ENCODE data around the gene CLSTN1.
A peak's percentile ranks its signal among the peaks of the same experiment; 100 is the strongest.
"Not testable (repeated sequence)": the region's sequence is repeated elsewhere in the genome, so short reads cannot be mapped to it uniquely, and the experiment has no call there.

The CLSTN1 gene

DNA sequence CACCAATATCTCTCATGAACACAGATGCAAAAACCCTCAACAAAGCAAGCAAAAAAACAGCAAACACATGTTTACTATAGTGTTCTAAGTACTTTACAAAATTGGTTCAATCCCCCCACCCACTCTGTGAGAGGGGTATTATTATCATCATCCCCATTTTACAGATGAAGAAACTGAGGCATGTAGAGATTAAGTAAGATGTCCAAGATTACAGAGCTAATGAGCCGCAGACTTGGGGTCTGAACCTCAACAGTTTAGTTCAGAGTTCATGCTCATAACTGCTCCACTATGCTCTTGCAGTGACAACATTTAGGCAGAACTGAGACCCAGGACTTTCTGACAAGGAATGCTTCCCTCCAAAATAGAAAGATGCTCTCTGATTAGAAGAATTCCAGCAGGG lies 21.9 kb downstream of the CLSTN1 start:
- FAIRE-seq = no peak
- DNase-seq (ENCODE audit: insufficient read length, low spot score) = no peak

DNA sequence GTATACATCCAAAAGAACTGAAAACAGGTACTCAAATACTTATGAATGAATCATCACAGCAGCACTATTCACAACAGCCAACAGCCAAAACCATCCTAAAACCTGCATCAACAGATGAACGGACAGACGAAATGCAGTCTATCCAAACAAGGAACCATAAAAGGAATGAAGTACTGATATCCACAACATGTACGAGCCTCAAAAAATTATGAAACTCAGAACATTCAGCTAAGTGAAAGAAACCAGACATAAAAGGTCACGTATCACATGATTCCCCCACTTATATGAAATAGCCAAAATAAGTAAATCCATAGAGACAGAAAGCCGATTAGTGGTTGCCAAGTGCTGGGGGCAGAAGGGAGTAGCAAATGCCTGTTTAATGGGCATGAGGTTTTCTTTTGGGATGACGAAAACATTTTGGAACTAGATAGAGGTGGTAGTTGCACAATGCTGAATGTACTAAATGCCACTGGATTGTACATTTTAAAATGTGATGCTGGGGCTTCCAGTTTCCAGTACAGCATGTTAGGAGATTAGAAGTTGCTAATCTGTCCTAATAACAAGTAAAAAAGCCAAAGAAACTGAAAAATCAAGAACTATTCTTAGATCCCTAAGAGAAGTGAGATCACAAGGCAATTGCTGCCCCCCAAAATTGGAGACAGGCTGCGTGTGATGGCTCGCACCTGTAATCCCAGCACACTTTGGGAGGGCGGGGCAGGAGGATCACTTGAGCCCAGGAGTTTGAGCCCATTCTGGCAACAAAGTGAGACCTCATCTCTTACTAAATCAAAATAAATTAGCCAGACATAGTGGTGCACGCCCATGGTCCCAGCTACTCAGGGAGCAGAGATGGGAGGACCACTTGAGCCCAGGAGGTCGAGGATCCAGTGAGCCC lies 25.3 kb downstream of the CLSTN1 start:
- no peak for DNase-seq (ENCODE audit: insufficient read length, low spot score)
- FAIRE-seq = no peak

DNA sequence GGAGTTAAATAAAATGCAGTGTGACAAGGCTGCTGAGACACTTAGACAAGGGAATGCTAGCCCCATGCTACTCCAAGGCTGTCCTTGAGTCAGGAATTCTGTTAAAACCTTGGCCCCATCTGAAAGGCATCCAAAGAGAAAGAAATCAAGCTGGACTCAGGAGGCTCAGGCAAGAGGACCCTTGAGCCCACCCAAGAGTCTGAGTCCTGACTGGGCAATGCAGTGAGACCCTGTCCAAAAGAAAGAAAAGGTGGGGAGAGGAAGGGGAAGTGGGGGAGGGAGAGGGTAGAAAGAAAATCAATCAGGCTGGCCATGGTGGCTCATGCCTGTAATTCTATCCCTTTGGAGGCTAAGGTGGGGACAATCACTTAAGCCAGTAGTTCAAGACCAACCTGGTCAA lies 26.7 kb downstream of the CLSTN1 start:
- no peak for FAIRE-seq

DNA sequence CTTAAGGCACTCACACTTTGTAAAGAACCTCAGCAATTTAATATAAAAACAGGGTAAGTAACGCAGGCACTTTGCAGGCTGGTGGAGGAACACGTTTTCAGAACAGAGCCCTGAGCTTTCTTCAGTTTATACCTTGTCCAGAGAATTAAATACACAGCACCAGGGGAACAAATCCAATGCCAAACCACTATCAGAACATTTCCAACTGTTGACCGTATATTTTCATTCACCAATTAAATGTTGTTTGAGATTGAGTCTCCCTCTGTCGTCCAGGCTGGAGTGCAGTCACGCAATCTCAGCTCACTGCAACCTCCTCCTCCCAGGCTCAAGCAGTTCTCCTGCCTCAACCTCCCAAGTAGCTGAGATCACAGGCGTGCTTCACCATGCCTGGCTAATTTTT lies 29.7 kb downstream of the CLSTN1 start:
- DNase-seq (ENCODE audit: insufficient read length, low spot score) (no peak), FAIRE-seq (no peak)

More for the DNA sequence above, 26.7 kb downstream of the CLSTN1 start:
- no peak for DNase-seq (ENCODE audit: insufficient read length, low spot score)

DNA sequence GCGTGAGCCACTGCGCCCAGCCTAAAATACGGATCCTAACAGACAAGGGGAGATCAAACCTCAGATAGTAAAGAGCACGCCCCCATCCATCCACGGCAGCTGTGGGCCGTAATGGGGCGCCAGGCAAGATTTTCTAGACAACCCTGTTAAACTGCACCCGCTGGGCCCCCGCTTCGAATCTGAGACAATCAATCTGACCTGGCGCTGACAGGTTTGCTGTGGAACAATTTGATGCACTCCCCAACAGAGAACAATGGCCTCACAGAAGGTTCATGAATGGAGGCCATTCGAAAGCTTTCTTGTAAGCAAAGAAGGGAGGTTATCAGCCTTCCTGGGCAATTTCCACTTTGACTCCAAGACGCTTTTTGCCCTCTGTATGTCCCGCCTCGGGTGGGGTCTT lies 30.5 kb downstream of the CLSTN1 start:
- no peak for DNase-seq (ENCODE audit: insufficient read length, low spot score)
- no peak for FAIRE-seq

DNA sequence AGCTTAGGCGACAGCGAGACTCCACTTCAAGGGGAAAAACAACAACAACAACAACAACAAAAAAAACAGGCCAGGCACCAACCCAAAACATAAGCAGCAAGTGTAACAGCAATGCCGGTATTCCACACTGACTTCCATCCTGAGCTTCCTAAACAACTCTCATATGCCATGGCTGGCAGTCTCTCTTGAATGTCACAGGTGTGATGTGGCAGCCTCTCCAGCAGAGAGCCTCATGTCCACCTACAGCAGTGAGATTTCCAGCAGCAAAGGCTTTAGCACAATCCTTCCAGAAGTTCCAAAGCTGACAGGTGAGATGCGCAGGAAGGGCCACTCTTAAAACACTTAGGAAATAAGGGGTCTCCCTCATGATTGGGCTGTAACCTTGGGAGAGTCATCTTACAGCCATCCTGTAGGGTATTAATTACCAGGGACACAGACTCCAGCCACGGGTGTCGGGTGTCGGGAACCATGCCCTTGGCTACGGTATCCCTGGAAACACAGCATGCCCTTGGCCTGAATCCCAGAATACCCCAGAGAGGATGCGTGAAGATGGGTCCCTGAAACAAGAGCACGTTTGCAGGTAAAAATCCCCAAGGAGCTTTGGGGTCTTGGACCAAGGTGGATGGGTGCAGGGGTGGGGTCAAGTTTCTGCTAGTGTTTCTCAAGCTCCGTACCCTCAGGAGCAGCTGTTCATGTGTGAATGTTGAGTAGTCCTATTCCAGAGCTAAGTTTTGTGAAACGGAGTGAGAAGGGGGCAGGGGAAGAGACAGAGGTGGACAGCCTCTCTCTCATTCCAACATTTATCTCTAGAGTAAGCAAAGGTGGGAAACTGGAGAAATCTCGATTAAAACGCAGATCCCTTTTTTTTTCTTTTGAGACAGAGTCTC lies 31.4 kb downstream of the CLSTN1 start:
- DNase-seq (ENCODE audit: insufficient read length, low spot score) (peak; percentile 74), FAIRE-seq (peak; percentile 76)

DNA sequence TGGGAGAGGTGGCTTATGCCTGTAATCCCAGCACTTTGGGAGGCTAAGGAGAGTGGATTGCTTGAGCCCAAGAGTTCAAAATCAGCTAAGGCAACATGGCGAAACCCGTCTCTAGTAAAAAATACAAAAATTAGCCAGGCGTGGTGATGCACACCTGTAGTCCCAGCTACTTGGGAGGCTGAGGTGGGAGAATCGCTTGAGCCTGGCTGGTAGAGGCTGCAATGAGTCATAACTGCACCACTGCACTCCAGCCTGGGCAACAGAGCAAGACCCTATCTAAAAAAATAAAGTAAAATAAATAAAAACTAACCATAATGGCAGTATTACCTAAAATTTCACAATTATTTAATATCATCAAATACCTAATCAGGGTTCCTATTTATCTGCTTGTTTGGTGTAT lies 34.1 kb downstream of the CLSTN1 start:
- FAIRE-seq; DNase-seq (ENCODE audit: insufficient read length, low spot score): not testable (repeated sequence)

DNA sequence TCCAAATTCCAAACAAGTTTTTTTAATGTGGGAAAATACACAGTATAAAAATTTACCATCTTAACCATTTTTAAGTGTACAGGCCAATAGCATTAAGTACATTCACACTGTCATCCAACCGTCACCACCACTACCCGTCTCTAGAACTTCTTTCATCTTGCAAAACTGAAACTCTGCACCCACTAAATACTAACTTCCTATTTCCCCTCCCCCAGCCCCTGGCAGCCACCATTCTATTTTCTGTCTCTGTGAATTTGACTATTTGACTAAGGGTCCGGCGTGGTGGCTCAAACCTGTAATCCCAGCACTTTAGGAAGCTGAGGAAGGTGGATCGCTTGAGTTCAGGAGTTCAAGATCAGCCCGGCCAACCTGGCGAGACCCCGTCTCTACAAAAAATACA lies 36.1 kb downstream of the CLSTN1 start:
- FAIRE-seq (no peak), DNase-seq (ENCODE audit: insufficient read length, low spot score) (no peak)

DNA sequence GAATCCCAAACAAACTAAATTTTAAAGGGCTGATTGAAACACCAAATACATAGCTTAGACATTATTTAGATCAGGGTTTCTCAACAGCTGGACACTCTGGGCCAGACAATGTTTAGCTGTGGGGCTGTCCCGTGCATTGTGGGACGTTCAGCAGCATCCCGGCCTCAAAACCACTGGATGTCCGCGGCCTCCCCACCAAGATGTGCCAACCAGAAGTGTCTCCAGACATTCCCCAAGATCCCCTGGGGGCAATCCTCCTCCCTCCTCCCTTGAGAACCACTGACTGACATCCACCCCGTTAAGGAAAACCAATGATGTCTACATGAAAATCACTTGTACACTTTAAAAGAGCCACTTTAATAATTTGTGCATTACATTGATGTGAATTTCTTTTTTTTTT lies 38.4 kb downstream of the CLSTN1 start:
- DNase-seq (ENCODE audit: insufficient read length, low spot score) (no peak), FAIRE-seq (no peak)

DNA sequence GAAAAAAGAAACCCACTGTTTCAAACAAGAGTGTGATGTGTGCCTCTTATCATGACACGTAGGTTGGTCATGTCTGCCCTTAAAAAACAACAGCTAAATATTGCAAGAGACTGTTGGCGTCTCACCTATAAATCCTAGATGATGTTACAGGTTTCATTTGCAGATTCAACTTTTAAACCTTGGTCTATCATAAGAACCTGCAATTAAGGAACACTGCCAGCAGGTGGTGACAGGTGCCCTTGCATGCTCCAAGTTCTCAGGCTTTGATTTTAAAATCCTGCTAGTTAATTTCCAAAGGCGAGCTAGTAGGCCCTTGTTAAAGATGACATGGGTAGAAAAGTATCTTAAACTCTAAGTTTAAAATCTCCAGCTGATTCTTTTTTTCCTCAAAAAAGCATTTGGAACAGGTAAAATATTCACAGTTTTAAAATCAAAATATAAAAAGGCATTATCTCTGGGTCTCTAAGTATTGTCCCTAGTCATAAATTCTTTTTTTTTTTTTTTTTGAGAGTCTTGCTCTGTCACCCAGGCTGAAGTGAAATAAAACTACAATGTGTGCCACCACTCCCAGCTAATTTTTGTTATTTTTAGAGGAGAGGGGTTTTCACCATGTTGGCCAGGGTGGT lies 39.1 kb downstream of the CLSTN1 start:
- DNase-seq (ENCODE audit: insufficient read length, low spot score) (peak; percentile 48), FAIRE-seq (no peak)

DNA sequence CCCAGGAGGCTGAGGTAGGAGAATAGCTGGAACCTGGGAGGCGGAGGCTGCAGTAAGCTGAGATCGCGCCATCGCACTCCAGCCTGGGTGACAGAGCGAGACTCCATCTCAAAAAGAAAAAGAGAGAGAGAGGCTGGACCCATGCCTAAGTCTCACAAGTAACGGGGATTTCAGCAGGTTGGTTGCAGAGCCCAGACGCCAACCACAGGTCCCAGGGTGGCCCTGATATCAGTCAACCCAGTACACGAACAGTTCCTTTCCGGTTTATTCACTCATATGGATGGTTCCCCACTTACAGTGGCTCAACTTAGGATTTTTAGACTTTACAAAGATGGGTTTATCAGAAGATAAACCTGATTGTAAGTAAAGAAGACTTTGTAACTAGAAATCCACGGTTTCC lies 40.9 kb downstream of the CLSTN1 start:
- FAIRE-seq (no peak), DNase-seq (ENCODE audit: insufficient read length, low spot score) (no peak)

DNA sequence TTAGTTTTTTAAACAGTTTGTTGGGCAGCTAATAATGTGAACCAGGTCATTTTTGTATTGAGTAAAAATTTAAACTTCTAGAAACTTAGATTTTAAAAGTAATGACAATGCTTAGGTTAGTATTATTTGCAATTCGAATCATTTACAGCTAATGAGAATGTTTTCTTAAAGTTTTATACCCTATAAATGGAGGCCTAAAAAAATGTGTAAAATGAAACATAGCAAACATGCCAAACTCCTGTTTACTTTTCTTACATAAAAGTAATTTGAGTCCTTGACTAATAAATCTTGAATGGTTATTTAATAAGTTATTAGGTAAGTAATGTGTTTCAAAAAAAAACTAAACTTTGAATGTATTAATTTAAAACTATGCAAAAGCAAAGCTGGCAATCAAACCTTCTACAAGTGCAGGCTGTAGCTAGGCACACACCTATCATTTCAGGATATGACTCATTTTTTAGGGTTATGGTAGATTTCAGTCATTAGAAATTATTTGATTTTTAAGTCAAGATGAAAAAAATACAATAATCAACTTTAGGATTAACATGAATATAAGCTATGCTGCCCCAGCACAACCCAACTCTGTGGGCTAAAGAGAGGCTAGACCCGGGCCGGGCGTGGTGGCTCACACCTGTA lies 41.5 kb downstream of the CLSTN1 start:
- FAIRE-seq = no peak
- DNase-seq (ENCODE audit: insufficient read length, low spot score) = no peak

DNA sequence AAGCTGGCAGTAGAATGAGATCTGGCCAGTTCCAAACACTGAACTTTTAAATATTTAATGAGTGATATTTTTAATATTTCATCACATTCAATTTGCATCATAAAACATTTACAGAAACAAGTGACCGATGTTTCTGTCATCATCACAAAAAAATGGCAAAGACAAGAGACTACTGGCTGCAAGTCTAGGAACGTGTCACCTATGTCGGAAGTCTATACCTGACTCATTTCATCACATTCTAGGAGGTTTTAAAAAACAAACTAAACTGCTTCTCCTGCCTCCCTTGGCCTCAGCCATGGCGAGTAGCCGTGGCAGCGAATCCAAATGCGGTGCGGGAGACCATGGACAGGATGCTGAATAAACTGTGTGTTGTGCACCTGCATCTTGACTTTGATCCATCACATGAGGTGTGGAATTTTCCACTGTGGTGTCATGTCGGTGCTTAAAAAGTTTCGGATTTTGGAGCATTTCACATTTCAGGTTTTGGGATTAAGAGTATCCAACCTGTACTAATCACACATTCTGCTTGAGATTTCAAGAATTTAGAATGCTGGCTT lies 43.1 kb downstream of the CLSTN1 start:
- FAIRE-seq = no peak

GRCh38 chr1:9778905-9779304 lies 44.9 kb downstream of the CLSTN1 start:
- FAIRE-seq (no peak), DNase-seq (ENCODE audit: insufficient read length, low spot score) (no peak)

More for the DNA sequence above, 43.1 kb downstream of the CLSTN1 start:
- no peak for DNase-seq (ENCODE audit: insufficient read length, low spot score)

GRCh38 chr1:9776685-9777084 lies 47.1 kb downstream of the CLSTN1 start:
- FAIRE-seq (no peak), DNase-seq (ENCODE audit: insufficient read length, low spot score) (no peak)

DNA sequence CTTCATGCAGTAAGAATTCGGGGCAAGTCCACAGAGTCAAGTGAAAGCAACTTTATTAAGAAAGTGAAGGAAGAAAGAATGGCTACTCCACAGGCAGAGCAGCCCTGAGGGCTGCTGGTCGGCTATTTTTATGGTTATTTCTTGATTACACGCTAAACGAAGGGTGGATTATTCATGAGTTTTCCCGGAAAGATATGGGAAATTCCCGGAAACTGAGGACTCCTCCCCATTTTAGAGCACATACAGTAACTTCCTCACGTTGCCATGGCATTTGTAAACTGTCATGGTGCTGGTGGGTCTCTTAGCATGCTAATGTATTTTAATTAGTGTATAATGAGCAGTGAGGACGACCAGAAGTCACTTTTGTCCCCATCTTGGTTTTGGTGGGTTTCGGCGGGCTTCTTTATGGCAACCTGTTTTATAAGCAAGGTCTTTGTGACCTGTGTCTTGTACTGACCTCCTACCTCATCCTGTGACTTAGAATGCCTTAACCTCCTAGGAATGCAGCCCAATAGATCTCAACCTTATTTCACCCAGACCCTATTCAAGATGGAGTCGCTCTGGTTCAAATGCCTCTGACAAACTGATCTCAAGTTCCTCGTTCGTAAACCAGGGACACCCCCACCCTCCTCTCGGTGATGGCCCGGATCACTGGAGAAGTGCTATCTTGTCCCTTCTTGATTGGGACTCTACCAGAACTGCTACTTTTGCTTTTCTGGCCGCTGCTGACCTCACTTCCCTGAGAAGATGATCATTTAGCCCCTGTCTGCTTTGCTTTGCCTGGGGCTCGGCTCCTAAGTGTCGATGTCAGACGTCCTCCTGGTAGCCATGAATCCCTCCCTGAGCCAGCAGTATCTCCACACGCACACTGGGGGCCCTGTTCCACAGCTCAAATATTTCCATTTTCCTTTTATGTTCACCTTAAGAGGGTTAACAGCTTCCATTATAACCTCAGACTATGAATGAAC lies 48.8 kb downstream of the CLSTN1 start:
- FAIRE-seq = no peak
- no peak for DNase-seq (ENCODE audit: insufficient read length, low spot score)

DNA sequence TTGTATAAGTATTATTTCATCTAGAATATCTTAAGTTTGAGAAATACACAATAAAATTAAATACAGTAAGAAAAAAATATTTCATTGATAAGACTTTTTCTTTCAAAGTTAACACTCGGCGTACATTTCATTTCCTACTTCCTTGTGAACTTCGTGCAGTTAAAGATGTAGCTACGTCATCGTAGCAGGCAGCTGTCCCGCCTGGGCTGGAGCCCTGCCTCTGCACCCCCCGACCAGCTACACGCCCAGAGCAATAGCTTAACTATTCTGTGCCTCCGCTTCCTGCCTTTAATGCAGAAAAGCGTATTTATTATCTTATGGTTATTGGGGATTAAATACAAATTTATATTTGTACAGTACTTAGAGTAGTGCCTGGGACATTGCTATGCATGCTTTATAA lies 53.5 kb downstream of the CLSTN1 start:
- FAIRE-seq = no peak

DNA sequence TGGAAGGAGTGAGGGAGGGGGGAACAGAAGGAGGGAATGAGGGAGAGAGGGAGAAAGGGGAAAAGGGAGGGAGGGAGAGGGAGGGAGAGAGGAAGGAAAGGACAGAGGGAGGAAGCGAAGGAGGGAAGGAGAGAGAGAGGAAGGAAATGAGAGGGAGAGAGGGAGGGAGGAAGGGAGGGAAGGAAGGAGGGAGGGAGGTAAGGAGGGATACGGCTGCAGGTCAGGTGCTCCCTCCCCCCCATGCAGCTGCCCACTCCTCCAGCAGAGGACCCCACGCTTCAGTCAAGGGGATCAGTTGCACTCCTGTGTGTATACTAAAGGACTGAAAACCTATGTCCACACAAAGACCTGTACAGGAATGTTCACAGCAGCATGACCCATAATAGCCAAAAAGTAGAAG lies 54.8 kb downstream of the CLSTN1 start:
- no peak for DNase-seq (ENCODE audit: insufficient read length, low spot score)
- no peak for FAIRE-seq

More for the DNA sequence above, 53.5 kb downstream of the CLSTN1 start:
- no peak for DNase-seq (ENCODE audit: insufficient read length, low spot score)

GRCh38 chr1:9767964-9768668 lies 55.6 kb downstream of the CLSTN1 start:
- no peak for DNase-seq (ENCODE audit: insufficient read length, low spot score)
- no peak for FAIRE-seq
